Keratinocyte (primary cell): Measurements from ENCODE around the gene SERPINA1. TPM values are rescaled to one million over a fixed set of nuclear protein-coding genes. Genes with fewer than 3 reads are reported as not detected.

Source experiments
- DNase-seq: peaks from one replicate; pipeline ENCODE4 v3.0.0-alpha.2; 2011; ENCODE audit warnings: low read depth, missing footprints, low spot score
- FAIRE-seq: peaks from 2 replicates; lab custom pipeline; 2011; peaks lifted over from hg19 to GRCh38; lab: Jason Lieb, UNC
- H2AFZ ChIP-seq: 2 replicates; pipeline ENCODE4 v1.6.0; 2012; ENCODE audit warnings: low read length, control low read depth, inconsistent platforms; ENCODE audit not compliant: control insufficient read depth
- H3K27ac ChIP-seq: 2 replicates; pipeline ENCODE4 v1.5.1; 2011; ENCODE audit warnings: low read length; ENCODE audit not compliant: control insufficient read depth, insufficient read depth
- H3K27me3 ChIP-seq: 3 replicates; pipeline ENCODE4 v1.6.0; 2011; ENCODE audit warnings: low read length; ENCODE audit not compliant: control insufficient read depth, insufficient read depth; ENCODE audit errors: extremely low read depth
- H3K36me3 ChIP-seq, 2 experiments: 2 replicates in 1 of 2; 3 replicates in 1 of 2; pipeline ENCODE4 v1.5.1; 2011; ENCODE audit warnings: low read length in 2 of 2, mild to moderate bottlenecking in 1 of 2; ENCODE audit not compliant: control insufficient read depth in 2 of 2, insufficient read depth in 2 of 2; ENCODE audit errors: extremely low read depth in 1 of 2
- H3K4me1 ChIP-seq: 3 replicates; pipeline ENCODE4 v1.5.1; 2011; ENCODE audit warnings: low read length; ENCODE audit not compliant: control insufficient read depth, insufficient read depth; ENCODE audit errors: extremely low read depth
- H3K4me2 ChIP-seq: 3 replicates; pipeline ENCODE4 v1.6.0; 2011; ENCODE audit warnings: low read depth, low read length; ENCODE audit not compliant: control insufficient read depth, insufficient read depth; ENCODE audit errors: extremely low read depth
- H3K4me3 ChIP-seq, 3 experiments: fragments of 200-600 bp in 1 of 3; sonication (generic) in 1 of 3; 2 replicates in 2 of 3; 3 replicates in 1 of 3; pipeline ENCODE4 v1.5.1; 2011 to 2016; ENCODE audit warnings: low read length in 3 of 3, mild to moderate bottlenecking in 3 of 3, control low read depth in 2 of 3, inconsistent platforms in 1 of 3, low read depth in 1 of 3, mixed read lengths in 1 of 3, mixed run types in 1 of 3, moderate library complexity in 1 of 3; ENCODE audit not compliant: control insufficient read depth in 2 of 3, insufficient read depth in 2 of 3; ENCODE audit errors: extremely low read depth in 1 of 3
- H3K79me2 ChIP-seq: 2 replicates; pipeline ENCODE4 v1.6.0; 2012; ENCODE audit warnings: low read length; ENCODE audit not compliant: control insufficient read depth, insufficient read depth
- H3K9ac ChIP-seq: 3 replicates; pipeline ENCODE4 v1.6.0; 2011; ENCODE audit warnings: low read length; ENCODE audit not compliant: control insufficient read depth, insufficient read depth; ENCODE audit errors: extremely low read depth
- H3K9me1 ChIP-seq: 3 replicates; pipeline ENCODE4 v1.6.0; 2011; ENCODE audit warnings: low read length; ENCODE audit not compliant: control insufficient read depth, insufficient read depth; ENCODE audit errors: extremely low read depth
- H3K9me3 ChIP-seq: 2 replicates; pipeline ENCODE4 v1.5.1; 2012; ENCODE audit warnings: low read depth, low read length; ENCODE audit not compliant: control insufficient read depth
- H4K20me1 ChIP-seq: 3 replicates; pipeline ENCODE4 v1.6.0; 2011; ENCODE audit warnings: low read length; ENCODE audit not compliant: control insufficient read depth, insufficient read depth; ENCODE audit errors: extremely low read depth
- EZH2 ChIP-seq: IDR thresholded peaks from one replicate; pipeline ENCODE4 v1.6.1; 2012; ENCODE audit warnings: inconsistent platforms, mild to moderate bottlenecking, low read length, moderate library complexity
- dilution Hi-C: fragments of 300-500 bp; cut with MboI; formaldehyde crosslinking; loops from one replicate; pipeline ENCODE4 v1.7.0; 2020; ENCODE audit warnings: low sequenced_read_pairs; ENCODE audit not compliant: extremely low pct_ligation_motif_present
- polyA plus RNA-seq, 5 experiments: library from polyadenylated mRNA; depleted of rRNA in 3 of 5; stranded (reverse) in 3 of 5; stranded (forward) in 1 of 5; unstranded in 1 of 5; fragments of >200 nt; gene quantifications; 1 replicate in 1 of 5; 2 replicates in 3 of 5; 3 replicates in 1 of 5; pipeline versions ENCODE4 v1.2.1 to v1.2.3, GENCODE V29; 2011 to 2012; ENCODE audit warnings: missing spikeins in 2 of 5, low read depth in 1 of 5, low replicate concordance in 1 of 5
- TF ChIP-seq, protein P1 (sequence below), 3 experiments: IDR thresholded peaks in 1 of 3; conservative IDR thresholded peaks in 1 of 3; optimal IDR thresholded peaks in 1 of 3; 2 replicates in 2 of 3; 3 replicates in 1 of 3; pipeline versions ENCODE3 to v1.5.1; 2011; ENCODE audit warnings: low read length in 3 of 3, mild to moderate bottlenecking in 3 of 3, moderate library complexity in 2 of 3, control low read depth in 1 of 3, inconsistent platforms in 1 of 3; ENCODE audit not compliant: insufficient read depth in 2 of 3; ENCODE audit errors: extremely low read depth in 1 of 3

SERPINA1 gene
- polyA plus RNA-seq, 1 donor (not counting 4 experiments of a cell fraction or from before 2014, with no cell fraction given): 0.71 TPM

GRCh38 chr14:94427016-94427613 is 38.7 kb upstream of the SERPINA1 start:
- no peaks in the 10 kb centered on the region for H3K36me3 ChIP-seq
- H3K27me3 ChIP-seq: no peaks in the 10 kb centered on the region
- no peaks in the 10 kb centered on the region for H3K79me2 ChIP-seq
- no peaks in the 10 kb centered on the region for H3K9me1 ChIP-seq
- no peaks in the 10 kb centered on the region for H4K20me1 ChIP-seq
- no peak overlapping the region for H3K27ac ChIP-seq
- peak overlapping the region; percentile 65 for H3K4me2 ChIP-seq
- TF ChIP-seq, protein P1, sequence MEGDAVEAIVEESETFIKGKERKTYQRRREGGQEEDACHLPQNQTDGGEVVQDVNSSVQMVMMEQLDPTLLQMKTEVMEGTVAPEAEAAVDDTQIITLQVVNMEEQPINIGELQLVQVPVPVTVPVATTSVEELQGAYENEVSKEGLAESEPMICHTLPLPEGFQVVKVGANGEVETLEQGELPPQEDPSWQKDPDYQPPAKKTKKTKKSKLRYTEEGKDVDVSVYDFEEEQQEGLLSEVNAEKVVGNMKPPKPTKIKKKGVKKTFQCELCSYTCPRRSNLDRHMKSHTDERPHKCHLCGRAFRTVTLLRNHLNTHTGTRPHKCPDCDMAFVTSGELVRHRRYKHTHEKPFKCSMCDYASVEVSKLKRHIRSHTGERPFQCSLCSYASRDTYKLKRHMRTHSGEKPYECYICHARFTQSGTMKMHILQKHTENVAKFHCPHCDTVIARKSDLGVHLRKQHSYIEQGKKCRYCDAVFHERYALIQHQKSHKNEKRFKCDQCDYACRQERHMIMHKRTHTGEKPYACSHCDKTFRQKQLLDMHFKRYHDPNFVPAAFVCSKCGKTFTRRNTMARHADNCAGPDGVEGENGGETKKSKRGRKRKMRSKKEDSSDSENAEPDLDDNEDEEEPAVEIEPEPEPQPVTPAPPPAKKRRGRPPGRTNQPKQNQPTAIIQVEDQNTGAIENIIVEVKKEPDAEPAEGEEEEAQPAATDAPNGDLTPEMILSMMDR (optimal IDR thresholded peaks at IDR 0.05 in 1 of 3, IDR thresholded peaks at IDR 0.05 in 1 of 3, conservative IDR thresholded peaks at IDR 0.05 in 1 of 3; ENCODE audit: extremely low read depth in 1 of 3, insufficient read depth in 2 of 3, low read length in 3 of 3): no peak
- no peak for TF ChIP-seq EZH2
- H3K4me1 ChIP-seq: peaks cover 10% of the 10 kb centered on the region
- FAIRE-seq: peak; percentile 61
- dilution Hi-C loops: no loop called here
- no peak overlapping the region for H3K9ac ChIP-seq
- H3K4me3 ChIP-seq: peak overlapping the region in 1 of 3 experiments; percentile 42
- DNase-seq: no peak
- H2AFZ ChIP-seq: no peak overlapping the region
- H3K9me3 ChIP-seq: no peaks in the 10 kb centered on the region

- Histone ChIP-seq H3K27ac (no peak overlapping the region), H3K4me1 (peaks cover 10% of the 10 kb centered on the region), H3K9me1 (no peaks in the 10 kb centered on the region), H3K36me3 (no peaks in the 10 kb centered on the region), H3K27me3 (no peaks in the 10 kb centered on the region), H4K20me1 (no peaks in the 10 kb centered on the region), H3K79me2 (no peaks in the 10 kb centered on the region), H3K9me3 (no peaks in the 10 kb centered on the region), H3K9ac (no peak overlapping the region), H3K4me2 (peak overlapping the region; percentile 65), H3K4me3 (peak overlapping the region in 1 of 3 experiments; percentile 42), H2AFZ (no peak overlapping the region)
- FAIRE-seq (peak; percentile 92), DNase-seq (no peak)
- dilution Hi-C loops: no loop called here
- TF ChIP-seq EZH2: no peak
- TF ChIP-seq, protein P1 (optimal IDR thresholded peaks at IDR 0.05 in 1 of 3, IDR thresholded peaks at IDR 0.05 in 1 of 3, conservative IDR thresholded peaks at IDR 0.05 in 1 of 3; ENCODE audit: extremely low read depth in 1 of 3, insufficient read depth in 2 of 3, low read length in 3 of 3): no peak
These were observed 38.1 kb upstream of the SERPINA1 start for GRCh38 chr14:94426526-94426925.
